HL-60/S4 treated with phorbol 12-myristate 13-acetate at 8.2 ng/mL for 4 days and 3 days (cell line): ENCODE measurements around the gene TRAPPC12.
"Not testable (repeated sequence)": the region's sequence is repeated elsewhere in the genome, so short reads cannot be mapped to it uniquely, and the experiment has no call there.

Experiments
- in situ Hi-C: fragments of 300-500 bp; cut with MboI; formaldehyde crosslinking; loops from 2 replicates; pipeline ENCODE4 v1.15.0; 2022; ENCODE audit warnings: low sequenced_read_pairs

The TRAPPC12 gene

GRCh38 chr2:3498783-3499394 lies 119.4 kb downstream of the TRAPPC12 start:
- in situ Hi-C loops: no loop called here

GRCh38 chr2:3500326-3500899 lies 120.9 kb downstream of the TRAPPC12 start:
- in situ Hi-C loops: no loop called here

- in situ Hi-C loops: no loop called here
These were observed 123.6 kb downstream of the TRAPPC12 start for GRCh38 chr2:3503046-3503445.

- in situ Hi-C loops: no loop called here
These were observed 124.0 kb downstream of the TRAPPC12 start for GRCh38 chr2:3503483-3503882.

GRCh38 chr2:3504741-3505140 lies 125.2 kb downstream of the TRAPPC12 start:
- in situ Hi-C loops: no loop called here

- in situ Hi-C loops: no loop called here
These were observed 126.3 kb downstream of the TRAPPC12 start for GRCh38 chr2:3505771-3506170.

- in situ Hi-C loops: no loop called here
These were observed 132.6 kb downstream of the TRAPPC12 start for GRCh38 chr2:3512086-3512485.

- in situ Hi-C loops: no loop called here
These were observed 133.7 kb downstream of the TRAPPC12 start for GRCh38 chr2:3513026-3513810.

GRCh38 chr2:3515438-3515837 lies 135.9 kb downstream of the TRAPPC12 start:
- in situ Hi-C loops: not testable (repeated sequence)

GRCh38 chr2:3516831-3517230 lies 137.3 kb downstream of the TRAPPC12 start:
- in situ Hi-C loops: no loop called here

GRCh38 chr2:3517948-3518495 lies 138.5 kb downstream of the TRAPPC12 start:
- in situ Hi-C loops: no loop called here

GRCh38 chr2:3518496-3519254 lies 139.2 kb downstream of the TRAPPC12 start:
- in situ Hi-C loops: no loop called here

GRCh38 chr2:3519255-3520205 lies 140.0 kb downstream of the TRAPPC12 start, which contains the start of gene ADI1:
Gene ADI1, minus strand, starts transcription at chr2:3519531. Its CDS starts 44 bp downstream, at chr2:3519487.
- in situ Hi-C loops: no loop called here

- in situ Hi-C loops: no loop called here
These were observed 141.1 kb downstream of the TRAPPC12 start for GRCh38 chr2:3520591-3520990.

- in situ Hi-C loops: no loop called here
These were observed 143.5 kb downstream of the TRAPPC12 start for GRCh38 chr2:3522961-3523421.

- in situ Hi-C loops: no loop called here
These were observed 144.1 kb downstream of the TRAPPC12 start for GRCh38 chr2:3523551-3524041.

- in situ Hi-C loops: no loop called here
These were observed 147.4 kb downstream of the TRAPPC12 start for GRCh38 chr2:3526871-3527270.

GRCh38 chr2:3527886-3528785 lies 148.6 kb downstream of the TRAPPC12 start:
- in situ Hi-C loops: no loop called here
